Measurements from ENCODE around the gene PRKAG3.
"Not testable (repeated sequence)": the region's sequence is repeated elsewhere in the genome, so short reads cannot be mapped to it uniquely, and the experiment has no call there.

PRKAG3 gene

GRCh38 chr2:218776488-218776887 lies 55.1 kb downstream of the PRKAG3 start:
- TF ChIP-seq CTCF (IDR thresholded peaks at IDR 0.05; ENCODE audit: poor library complexity, severe bottlenecking), result no peak
- DNase-seq (ENCODE audit: low spot score) (no peak), ATAC-seq (ENCODE audit: low read depth) (no peak)
- H3K36me3 ChIP-seq (ENCODE audit: low read depth), result no peaks in the 10 kb centered on the region
- peaks cover 4% of the 10 kb centered on the region for H3K9me3 ChIP-seq (ENCODE audit: severe bottlenecking)
- no peak overlapping the region for H3K27ac ChIP-seq (ENCODE audit: poor library complexity, severe bottlenecking)
- H3K27me3 ChIP-seq (ENCODE audit: insufficient read depth, poor library complexity, severe bottlenecking), result peaks cover 5% of the 10 kb centered on the region
- H3K4me3 ChIP-seq (ENCODE audit: severe bottlenecking), result no peak overlapping the region
- no peaks in the 10 kb centered on the region for H3K4me1 ChIP-seq (ENCODE audit: insufficient read depth, poor library complexity, severe bottlenecking)

GRCh38 chr2:218773881-218774280 lies 57.7 kb downstream of the PRKAG3 start:
- no peak for TF ChIP-seq CTCF (IDR thresholded peaks at IDR 0.05; ENCODE audit: poor library complexity, severe bottlenecking)
- H3K9me3 ChIP-seq (ENCODE audit: severe bottlenecking), result peaks cover 4% of the 10 kb centered on the region
- no peak overlapping the region for H3K27ac ChIP-seq (ENCODE audit: poor library complexity, severe bottlenecking)
- no peak for ATAC-seq (ENCODE audit: low read depth)
- H3K27me3 ChIP-seq (ENCODE audit: insufficient read depth, poor library complexity, severe bottlenecking), result no peaks in the 10 kb centered on the region
- H3K4me3 ChIP-seq (ENCODE audit: severe bottlenecking), result no peak overlapping the region
- no peaks in the 10 kb centered on the region for H3K36me3 ChIP-seq (ENCODE audit: low read depth)
- H3K4me1 ChIP-seq (ENCODE audit: insufficient read depth, poor library complexity, severe bottlenecking), result no peaks in the 10 kb centered on the region
- DNase-seq (ENCODE audit: low spot score), result no peak

GRCh38 chr2:218772759-218773158 lies 58.8 kb downstream of the PRKAG3 start:
- not testable (repeated sequence) for H3K4me1 ChIP-seq (ENCODE audit: insufficient read depth, poor library complexity, severe bottlenecking); H3K9me3 ChIP-seq (ENCODE audit: severe bottlenecking); DNase-seq (ENCODE audit: low spot score); H3K4me3 ChIP-seq (ENCODE audit: severe bottlenecking); H3K27me3 ChIP-seq (ENCODE audit: insufficient read depth, poor library complexity, severe bottlenecking); H3K36me3 ChIP-seq (ENCODE audit: low read depth); ATAC-seq (ENCODE audit: low read depth); H3K27ac ChIP-seq (ENCODE audit: poor library complexity, severe bottlenecking)

All from RWPE2 (cell line).